ENCODE measurements around the gene PDCD1LG2. TPM values are rescaled to one million over a fixed set of nuclear protein-coding genes. Genes with fewer than 3 reads are reported as not detected.

The PDCD1LG2 gene
- total and polyA plus RNA-seq, 2 of the 8 experiments (the other 6 are each of a cell fraction or from before 2014, with no cell fraction given), result not detected

GRCh38 chr9:5513966-5514616 lies 3.8 kb downstream of the PDCD1LG2 start (continued):
- TF ChIP-seq, protein P1, sequence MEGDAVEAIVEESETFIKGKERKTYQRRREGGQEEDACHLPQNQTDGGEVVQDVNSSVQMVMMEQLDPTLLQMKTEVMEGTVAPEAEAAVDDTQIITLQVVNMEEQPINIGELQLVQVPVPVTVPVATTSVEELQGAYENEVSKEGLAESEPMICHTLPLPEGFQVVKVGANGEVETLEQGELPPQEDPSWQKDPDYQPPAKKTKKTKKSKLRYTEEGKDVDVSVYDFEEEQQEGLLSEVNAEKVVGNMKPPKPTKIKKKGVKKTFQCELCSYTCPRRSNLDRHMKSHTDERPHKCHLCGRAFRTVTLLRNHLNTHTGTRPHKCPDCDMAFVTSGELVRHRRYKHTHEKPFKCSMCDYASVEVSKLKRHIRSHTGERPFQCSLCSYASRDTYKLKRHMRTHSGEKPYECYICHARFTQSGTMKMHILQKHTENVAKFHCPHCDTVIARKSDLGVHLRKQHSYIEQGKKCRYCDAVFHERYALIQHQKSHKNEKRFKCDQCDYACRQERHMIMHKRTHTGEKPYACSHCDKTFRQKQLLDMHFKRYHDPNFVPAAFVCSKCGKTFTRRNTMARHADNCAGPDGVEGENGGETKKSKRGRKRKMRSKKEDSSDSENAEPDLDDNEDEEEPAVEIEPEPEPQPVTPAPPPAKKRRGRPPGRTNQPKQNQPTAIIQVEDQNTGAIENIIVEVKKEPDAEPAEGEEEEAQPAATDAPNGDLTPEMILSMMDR (IDR thresholded peaks at IDR 0.05; ENCODE audit: control extremely low read depth in 1 of 3, insufficient read depth in 1 of 3, low read depth in 1 of 3, low read length in 3 of 3), result no peak
- TF ChIP-seq MAFK (IDR thresholded peaks at IDR 0.05; ENCODE audit: low read depth, low read length) (no peak), EP300 (IDR thresholded peaks at IDR 0.05; ENCODE audit: borderline replicate concordance in 1 of 2, low read depth in 2 of 2, low read length in 2 of 2) (no peak), RBBP5 (IDR thresholded peaks at IDR 0.05; ENCODE audit: borderline replicate concordance, low read depth, low read length) (no peak), GABPA (IDR thresholded peaks at IDR 0.05; ENCODE audit: borderline replicate concordance, insufficient read depth, low read length) (no peak), SIRT6 (IDR thresholded peaks at IDR 0.05; ENCODE audit: low read length) (no peak), NRF1 (IDR thresholded peaks at IDR 0.05; ENCODE audit: low read depth, low read length) (no peak), NANOG (IDR thresholded peaks at IDR 0.05; ENCODE audit: insufficient read depth, low read depth, low read length, poor library complexity, severe bottlenecking) (no peak)
